ENCODE data around the gene VTN. TPM values are rescaled to one million over a fixed set of nuclear protein-coding genes. Genes with fewer than 3 reads are reported as not detected.
A peak's percentile ranks its signal among the peaks of the same experiment; 100 is the strongest.

The VTN gene
- total RNA-seq, 1 donor: 0.09 TPM

DNA sequence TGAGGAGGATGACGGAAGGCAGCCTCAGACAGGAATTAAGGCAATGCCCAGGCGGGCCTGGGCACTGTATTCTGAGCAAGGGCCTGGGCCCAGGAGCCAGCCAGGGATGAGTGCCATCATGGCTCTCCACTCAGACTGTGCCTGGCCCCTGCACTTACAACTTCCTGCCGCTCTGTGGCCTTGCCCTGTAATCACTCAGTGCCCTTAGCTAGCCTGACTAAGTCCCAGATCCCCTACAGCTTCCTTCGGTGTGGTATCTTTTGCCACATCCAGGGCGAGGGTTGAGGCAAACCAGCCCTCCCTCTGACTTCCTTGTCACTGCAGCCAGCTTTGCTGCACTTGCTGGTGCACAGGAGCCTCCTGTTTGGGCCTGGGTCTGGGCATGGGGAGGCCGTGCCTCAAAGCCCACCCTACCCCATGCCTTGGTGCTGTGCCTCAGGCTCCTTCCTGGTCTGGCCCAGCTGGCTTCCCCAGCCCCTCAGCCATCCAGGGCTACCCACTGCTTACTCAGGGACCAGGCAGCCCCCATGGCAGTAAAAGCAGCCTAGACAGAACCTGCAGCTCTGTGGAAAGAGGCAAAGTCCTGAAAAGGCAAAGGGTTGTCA, 26.6 kb upstream of the VTN start:
- H3K4me3 ChIP-seq (ENCODE audit: low read depth, low read length): no peak overlapping the region
- TF ChIP-seq, protein P1, sequence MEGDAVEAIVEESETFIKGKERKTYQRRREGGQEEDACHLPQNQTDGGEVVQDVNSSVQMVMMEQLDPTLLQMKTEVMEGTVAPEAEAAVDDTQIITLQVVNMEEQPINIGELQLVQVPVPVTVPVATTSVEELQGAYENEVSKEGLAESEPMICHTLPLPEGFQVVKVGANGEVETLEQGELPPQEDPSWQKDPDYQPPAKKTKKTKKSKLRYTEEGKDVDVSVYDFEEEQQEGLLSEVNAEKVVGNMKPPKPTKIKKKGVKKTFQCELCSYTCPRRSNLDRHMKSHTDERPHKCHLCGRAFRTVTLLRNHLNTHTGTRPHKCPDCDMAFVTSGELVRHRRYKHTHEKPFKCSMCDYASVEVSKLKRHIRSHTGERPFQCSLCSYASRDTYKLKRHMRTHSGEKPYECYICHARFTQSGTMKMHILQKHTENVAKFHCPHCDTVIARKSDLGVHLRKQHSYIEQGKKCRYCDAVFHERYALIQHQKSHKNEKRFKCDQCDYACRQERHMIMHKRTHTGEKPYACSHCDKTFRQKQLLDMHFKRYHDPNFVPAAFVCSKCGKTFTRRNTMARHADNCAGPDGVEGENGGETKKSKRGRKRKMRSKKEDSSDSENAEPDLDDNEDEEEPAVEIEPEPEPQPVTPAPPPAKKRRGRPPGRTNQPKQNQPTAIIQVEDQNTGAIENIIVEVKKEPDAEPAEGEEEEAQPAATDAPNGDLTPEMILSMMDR (IDR thresholded peaks at IDR 0.05; ENCODE audit: insufficient read depth, low read length): no peak
- DNase-seq (ENCODE audit: low read depth): no peak

DNA sequence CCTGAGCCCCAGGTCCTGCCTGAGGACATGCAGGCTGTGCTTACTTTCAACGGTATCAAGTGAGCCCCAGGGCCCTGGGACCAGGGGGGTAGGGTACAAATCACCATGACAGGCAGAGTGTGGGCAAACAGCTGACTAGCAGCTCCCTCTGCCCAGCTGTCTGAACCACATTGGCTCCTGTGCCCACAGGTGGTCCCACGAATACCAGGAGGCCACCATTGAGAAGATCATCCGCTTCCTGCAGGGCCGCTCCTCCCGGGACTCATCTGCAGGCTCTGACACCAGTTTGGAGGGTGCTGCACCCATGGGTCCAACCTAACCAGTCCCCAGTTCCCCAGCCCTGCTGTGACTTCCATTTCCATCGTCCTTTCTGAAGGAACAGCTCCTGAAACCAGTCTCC, 25.9 kb upstream of the VTN start:
- no peak for DNase-seq (ENCODE audit: low read depth)
- no peak overlapping the region for H3K4me3 ChIP-seq (ENCODE audit: low read depth, low read length)
- TF ChIP-seq, protein P1 (IDR thresholded peaks at IDR 0.05; ENCODE audit: insufficient read depth, low read length): no peak

DNA sequence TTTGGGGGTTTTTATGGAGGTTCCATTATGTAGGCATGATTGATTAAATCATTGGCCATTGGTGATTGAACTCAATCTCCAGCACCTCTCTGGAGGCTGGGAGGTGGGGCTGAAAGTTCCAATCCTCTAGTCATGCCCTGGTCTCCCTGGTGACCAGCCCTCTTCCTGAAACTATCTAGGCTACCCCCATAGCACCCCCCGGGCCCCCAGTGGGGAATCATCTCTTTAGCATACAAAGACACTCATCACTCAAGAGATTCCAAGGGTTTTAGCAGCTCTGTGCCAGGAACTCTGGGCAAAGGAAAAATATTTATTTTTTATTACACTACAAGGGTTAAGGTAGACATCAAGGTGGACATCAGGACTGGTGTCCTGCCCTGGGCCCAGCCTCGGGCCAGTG, 25.3 kb upstream of the VTN start:
- no peak overlapping the region for H3K4me3 ChIP-seq (ENCODE audit: low read depth, low read length)
- TF ChIP-seq, protein P1 (IDR thresholded peaks at IDR 0.05; ENCODE audit: insufficient read depth, low read length): no peak
- no peak for DNase-seq (ENCODE audit: low read depth)

DNA sequence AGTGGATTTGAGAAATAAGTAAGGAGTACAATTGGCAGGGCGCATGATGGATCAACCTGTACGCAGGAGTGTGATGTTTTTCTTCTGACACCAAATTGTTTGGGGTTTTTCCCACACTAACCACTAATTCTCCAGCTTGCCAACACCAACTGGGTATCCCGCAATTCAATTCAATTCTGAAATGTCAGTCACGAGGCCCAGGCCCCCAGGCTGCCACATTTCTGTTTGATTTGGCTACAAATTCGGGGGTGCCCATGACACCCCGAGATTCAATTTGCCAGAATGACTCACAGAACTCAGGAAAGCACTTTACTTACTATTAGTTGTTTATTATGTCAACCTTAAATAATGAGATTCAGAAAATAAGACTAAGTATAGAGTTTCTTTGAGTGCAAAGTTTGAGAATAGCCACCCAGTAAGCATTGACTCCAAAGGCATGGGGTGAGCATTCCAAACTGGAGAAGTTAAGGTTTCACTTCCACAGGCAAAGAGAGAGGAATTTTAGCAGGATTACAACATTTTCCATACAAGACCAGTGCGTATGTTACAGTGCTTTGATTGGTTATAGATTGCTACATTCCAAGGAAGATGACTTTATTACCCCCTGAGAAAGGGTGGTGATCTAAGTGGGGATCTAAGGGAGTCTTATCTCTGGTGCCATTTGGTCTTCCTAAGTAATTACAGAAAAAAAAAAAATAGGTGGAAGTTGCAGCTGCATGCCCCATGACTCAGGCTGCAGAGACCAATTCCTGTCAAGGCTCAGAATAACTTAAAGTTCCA, 24.4 kb upstream of the VTN start:
- TF ChIP-seq, protein P1 (IDR thresholded peaks at IDR 0.05; ENCODE audit: insufficient read depth, low read length): no peak
- peak; percentile 59 for DNase-seq (ENCODE audit: low read depth)
- no peak overlapping the region for H3K4me3 ChIP-seq (ENCODE audit: low read depth, low read length)

DNA sequence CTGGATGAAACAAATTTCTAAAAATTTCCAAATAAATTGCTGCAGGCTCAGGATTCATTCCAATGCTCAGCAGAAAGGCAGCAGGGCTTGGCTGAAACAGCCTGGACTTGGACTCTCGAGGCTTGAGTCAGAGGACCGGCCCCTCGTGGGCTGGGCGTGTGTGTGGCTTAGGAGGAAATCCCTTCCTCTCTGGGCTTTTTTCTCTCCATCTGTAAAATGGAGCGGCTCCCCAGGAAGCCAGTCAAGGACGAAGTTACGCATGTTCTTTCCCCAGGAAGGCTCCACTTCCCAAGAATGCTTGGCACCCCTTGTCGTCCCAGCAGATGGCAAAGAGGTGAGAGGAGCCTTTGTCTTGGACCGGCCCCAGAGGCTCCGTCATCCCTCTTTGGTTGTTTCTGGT, 22.4 kb upstream of the VTN start:
- DNase-seq (ENCODE audit: low read depth): peak; percentile 49
- H3K4me3 ChIP-seq (ENCODE audit: low read depth, low read length): no peak overlapping the region
- TF ChIP-seq, protein P1 (IDR thresholded peaks at IDR 0.05; ENCODE audit: insufficient read depth, low read length): no peak

DNA sequence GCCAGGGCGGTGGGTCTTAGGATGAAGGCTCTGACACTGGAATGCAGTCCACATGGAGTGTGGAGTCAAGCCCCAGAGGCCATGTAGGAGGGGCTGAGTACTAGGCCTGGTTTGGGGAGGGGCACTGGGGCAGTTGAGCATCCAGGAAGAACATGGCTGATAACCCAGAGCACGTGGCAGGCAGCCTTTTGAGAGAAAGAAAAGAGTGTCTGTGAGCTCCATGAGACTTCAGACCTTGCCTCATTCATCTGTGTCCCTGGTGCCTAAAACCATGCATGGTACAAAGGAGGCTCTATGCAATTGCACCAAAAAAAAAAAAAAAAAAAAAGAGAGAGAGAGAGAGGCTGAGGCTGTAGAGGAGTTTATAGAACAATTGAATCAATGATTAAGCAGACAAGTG, 21.3 kb upstream of the VTN start:
- no peak overlapping the region for H3K4me3 ChIP-seq (ENCODE audit: low read depth, low read length)
- no peak for DNase-seq (ENCODE audit: low read depth)
- TF ChIP-seq, protein P1 (IDR thresholded peaks at IDR 0.05; ENCODE audit: insufficient read depth, low read length): no peak

All from fibroblast of the aortic adventitia (primary cell).